ENCODE measurements around the gene CYYR1.

Gene CYYR1

GRCh38 chr21:26572702-26573381, at the start of gene CYYR1:
TSS of gene CYYR1 (minus strand) at chr21:26573286. CDS start at chr21:26572940, 346 bp downstream.
- DNase-seq (ENCODE audit: low read depth): no peak

- no peak for DNase-seq (ENCODE audit: low read depth)
These were observed 44.1 kb upstream of the CYYR1 start for GRCh38 chr21:26617176-26617575.

- DNase-seq (ENCODE audit: low read depth): peak; percentile 43
These were observed 41.2 kb upstream of the CYYR1 start for GRCh38 chr21:26614251-26614650.

GRCh38 chr21:26599261-26599660, 26.2 kb upstream of the CYYR1 start:
- DNase-seq (ENCODE audit: low read depth): no peak

- no peak for DNase-seq (ENCODE audit: low read depth)
These were observed 24.9 kb upstream of the CYYR1 start for GRCh38 chr21:26597981-26598380.

- no peak for DNase-seq (ENCODE audit: low read depth)
These were observed 23.9 kb upstream of the CYYR1 start for GRCh38 chr21:26597031-26597430.

- DNase-seq (ENCODE audit: low read depth): no peak
These were observed 22.9 kb upstream of the CYYR1 start for GRCh38 chr21:26595971-26596370.

- no peak for DNase-seq (ENCODE audit: low read depth)
These were observed 20.7 kb upstream of the CYYR1 start for GRCh38 chr21:26593800-26594199.

GRCh38 chr21:26591543-26591942, 18.5 kb upstream of the CYYR1 start:
- no peak for DNase-seq (ENCODE audit: low read depth)

GRCh38 chr21:26588446-26588845, 15.4 kb upstream of the CYYR1 start:
- DNase-seq (ENCODE audit: low read depth): no peak

GRCh38 chr21:26587736-26588201, 14.7 kb upstream of the CYYR1 start:
- peak; percentile 75 for DNase-seq (ENCODE audit: low read depth)

GRCh38 chr21:26583769-26584168, 10.7 kb upstream of the CYYR1 start:
- DNase-seq (ENCODE audit: low read depth): no peak

- no peak for DNase-seq (ENCODE audit: low read depth)
These were observed 8.7 kb upstream of the CYYR1 start for GRCh38 chr21:26581818-26582217.

- DNase-seq (ENCODE audit: low read depth): no peak
These were observed 897 bp downstream of the CYYR1 start for GRCh38 chr21:26572076-26572701.

- no peak for DNase-seq (ENCODE audit: low read depth)
These were observed 2.9 kb downstream of the CYYR1 start for GRCh38 chr21:26570203-26570602.

GRCh38 chr21:26565546-26565945, 7.5 kb downstream of the CYYR1 start:
- no peak for DNase-seq (ENCODE audit: low read depth)

GRCh38 chr21:26565111-26565510, 8.0 kb downstream of the CYYR1 start:
- DNase-seq (ENCODE audit: low read depth): no peak

- no peak for DNase-seq (ENCODE audit: low read depth)
These were observed 9.1 kb downstream of the CYYR1 start for GRCh38 chr21:26563856-26564503.

GRCh38 chr21:26560612-26561011, 12.5 kb downstream of the CYYR1 start:
- no peak for DNase-seq (ENCODE audit: low read depth)

GRCh38 chr21:26559099-26559498, 14.0 kb downstream of the CYYR1 start:
- DNase-seq (ENCODE audit: low read depth): no peak

GRCh38 chr21:26557106-26557505, 16.0 kb downstream of the CYYR1 start:
- DNase-seq (ENCODE audit: low read depth): no peak

- DNase-seq (ENCODE audit: low read depth): no peak
These were observed 17.4 kb downstream of the CYYR1 start for GRCh38 chr21:26555540-26556146.

- no peak for DNase-seq (ENCODE audit: low read depth)
These were observed 18.7 kb downstream of the CYYR1 start for GRCh38 chr21:26554365-26554764.

Data from fibroblast of the conjunctiva (primary cell).